Muscle layer of duodenum (tissue), 2 donors: ENCODE data around the gene S100G.
A peak's percentile ranks its signal among the peaks of the same experiment; 100 is the strongest.
"Not testable (repeated sequence)": the region's sequence is repeated elsewhere in the genome, so short reads cannot be mapped to it uniquely, and the experiment has no call there.

ENCODE experiments used
- H3K27ac ChIP-seq: one replicate; pipeline ENCODE4 v1.7.0; 2013; ENCODE audit warnings: mild to moderate bottlenecking, low read length
- H3K27me3 ChIP-seq: one replicate; pipeline ENCODE4 v1.7.0; 2013; ENCODE audit warnings: low read depth, mild to moderate bottlenecking, control low read depth, low read length
- H3K36me3 ChIP-seq, 2 donors: one replicate each; pipeline ENCODE4 v1.7.0; 2013; ENCODE audit warnings: low read length in 2 of 2, control low read depth in 1 of 2, mild to moderate bottlenecking in 1 of 2; ENCODE audit not compliant: insufficient read depth in 2 of 2, control insufficient read depth in 1 of 2
- H3K4me1 ChIP-seq, 2 donors: one replicate each; pipeline ENCODE4 v1.7.0; 2013; ENCODE audit warnings: low read length in 2 of 2, mild to moderate bottlenecking in 2 of 2, control low read depth in 1 of 2, moderate library complexity in 1 of 2; ENCODE audit not compliant: insufficient read depth in 2 of 2, control insufficient read depth in 1 of 2
- H3K4me3 ChIP-seq, 2 donors: one replicate each; pipeline ENCODE4 v1.7.0; 2013; ENCODE audit warnings: low read length in 2 of 2, low read depth in 1 of 2, mild to moderate bottlenecking in 1 of 2
- H3K9me3 ChIP-seq, 2 donors: one replicate each; pipeline ENCODE4 v1.7.0; 2013; ENCODE audit warnings: low read length in 2 of 2, control low read depth in 1 of 2, mild to moderate bottlenecking in 1 of 2; ENCODE audit not compliant: control insufficient read depth in 1 of 2
- donor health status: healthy.

Gene S100G, protein sequence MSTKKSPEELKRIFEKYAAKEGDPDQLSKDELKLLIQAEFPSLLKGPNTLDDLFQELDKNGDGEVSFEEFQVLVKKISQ

DNA sequence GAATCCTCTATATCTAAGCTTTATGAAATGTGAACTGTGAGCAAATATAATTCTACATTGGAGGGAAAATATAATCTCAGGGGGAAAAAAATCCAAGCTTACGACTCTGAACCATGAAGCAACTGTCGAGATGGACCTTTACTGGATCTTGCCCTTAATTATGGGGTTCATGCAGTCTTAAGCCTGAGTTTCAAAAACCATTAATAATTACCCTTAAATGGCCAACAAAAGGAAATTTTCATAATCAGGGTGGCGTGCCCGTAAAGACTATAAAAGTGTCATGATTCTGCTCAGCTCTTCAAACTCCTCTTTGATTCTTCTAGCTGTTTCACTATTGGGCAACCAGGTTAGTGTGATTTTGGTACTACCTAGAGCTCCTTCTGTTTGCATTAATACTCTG lies at the start of gene S100G:
Gene S100G (plus strand): TSS at position 301 of the 400 bp plus-strand sequence. CDS start 849 bp downstream, outside the sequence.
- H3K4me3 ChIP-seq = no peak within 1 kb of the TSS
- H3K4me1 ChIP-seq = no peaks in the 10 kb centered on the region
- H3K36me3 ChIP-seq = no peaks in the 10 kb centered on the region

DNA sequence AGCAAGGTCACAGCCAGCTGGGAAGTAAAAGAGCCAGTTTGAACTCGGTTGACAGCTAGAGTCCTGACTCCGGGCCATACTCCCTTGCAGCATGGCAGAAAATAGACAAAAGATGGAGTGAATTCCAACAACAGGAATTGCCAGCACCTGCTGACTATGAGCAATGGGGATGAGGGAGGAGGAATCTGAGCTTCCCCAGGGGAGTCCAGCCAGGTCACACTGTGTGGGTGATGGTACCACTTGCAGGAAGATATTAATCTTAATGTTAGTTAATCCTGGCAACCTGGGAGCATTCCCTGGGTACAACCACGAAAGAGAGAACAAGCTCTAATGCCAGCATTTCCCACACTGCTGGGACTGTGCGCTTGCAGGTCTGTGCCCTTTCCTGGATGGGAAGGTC lies 48.1 kb upstream of the S100G start:
- no peak overlapping the region for H3K4me3 ChIP-seq
- no peak overlapping the region for H3K27ac ChIP-seq
- H3K36me3 ChIP-seq = no peaks in the 10 kb centered on the region
- H3K27me3 ChIP-seq = no peaks in the 10 kb centered on the region
- no peaks in the 10 kb centered on the region for H3K4me1 ChIP-seq
- H3K9me3 ChIP-seq = no peaks in the 10 kb centered on the region

More for the DNA sequence above, at the start of gene S100G:
- Histone ChIP-seq H3K27me3 (no peaks in the 10 kb centered on the region), H3K27ac (no peak within 1 kb of the TSS), H3K9me3 (no peaks in the 10 kb centered on the region)

DNA sequence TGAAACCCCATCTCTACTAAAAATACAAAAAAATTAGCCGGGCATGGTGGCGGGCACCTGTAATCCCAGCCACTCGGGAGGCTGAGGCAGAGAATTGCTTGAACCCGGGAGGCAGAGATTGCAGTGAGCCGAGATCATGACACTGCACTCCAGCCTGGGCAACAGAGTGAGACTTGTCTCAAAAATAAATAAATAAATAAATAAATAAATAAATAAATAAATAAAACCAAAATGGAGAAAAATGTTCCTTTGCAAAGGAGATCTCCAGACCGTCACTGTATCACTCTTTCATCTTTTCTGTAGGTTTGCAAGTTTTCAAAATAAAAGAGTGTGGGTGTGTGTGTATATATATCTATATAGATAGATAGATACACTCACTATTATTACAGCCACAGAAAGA lies 46.7 kb upstream of the S100G start:
- H3K27me3 ChIP-seq, H3K36me3 ChIP-seq: not testable (repeated sequence)
- peak overlapping the region; percentile 23 for H3K27ac ChIP-seq

DNA sequence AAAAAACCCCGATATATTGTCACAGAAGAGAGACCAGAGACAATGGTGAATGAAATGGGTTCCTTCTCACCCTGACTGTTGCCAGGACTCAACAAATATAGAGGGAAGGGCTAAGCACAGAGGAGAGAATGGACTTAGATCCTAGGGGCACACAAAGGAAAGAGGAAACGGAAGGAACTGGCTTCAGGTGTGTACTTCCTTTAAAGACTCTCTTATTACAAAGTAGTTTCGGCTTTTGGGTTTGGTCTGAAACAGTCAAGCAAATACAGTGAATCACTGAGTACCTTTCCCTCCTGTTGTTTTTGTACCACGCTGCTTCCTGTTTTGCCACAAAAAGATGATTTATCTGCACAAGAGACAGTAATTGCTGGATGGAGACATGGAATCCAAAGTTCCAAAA lies 46.1 kb upstream of the S100G start:
- Histone ChIP-seq H3K27me3 (no peaks in the 10 kb centered on the region), H3K4me1 (no peaks in the 10 kb centered on the region), H3K4me3 (no peak overlapping the region), H3K9me3 (no peaks in the 10 kb centered on the region), H3K27ac (peak overlapping the region; percentile 36), H3K36me3 (peaks cover 0 to 4% of the 10 kb centered on the region in 2 donors)

More for the DNA sequence above, 46.7 kb upstream of the S100G start:
- not testable (repeated sequence) for H3K9me3 ChIP-seq, H3K4me1 ChIP-seq, H3K4me3 ChIP-seq

DNA sequence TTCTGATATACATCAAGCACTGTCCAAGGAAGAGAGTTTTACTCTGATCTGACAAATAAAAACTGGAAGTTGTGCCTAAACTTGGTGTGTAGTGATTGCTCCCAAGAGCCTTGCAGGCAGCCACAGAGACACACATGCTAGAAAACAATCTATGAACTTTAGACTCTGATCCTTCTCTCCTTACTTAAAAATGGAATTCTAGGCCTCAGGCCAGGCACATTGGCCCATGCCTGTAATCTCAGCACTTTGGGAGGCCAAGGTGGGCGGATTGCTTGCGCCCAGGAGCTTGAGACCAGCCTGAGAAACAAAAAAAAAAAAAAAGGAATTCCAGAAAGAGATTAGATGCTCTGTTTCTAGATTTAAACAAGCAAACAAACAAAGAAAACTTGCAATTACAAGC lies 45.6 kb upstream of the S100G start:
- Histone ChIP-seq H3K4me3 (no peak overlapping the region), H3K27me3 (no peaks in the 10 kb centered on the region), H3K36me3 (peaks cover 0 to 6% of the 10 kb centered on the region in 2 donors), H3K9me3 (no peaks in the 10 kb centered on the region), H3K27ac (peak overlapping the region; percentile 36), H3K4me1 (no peaks in the 10 kb centered on the region)

DNA sequence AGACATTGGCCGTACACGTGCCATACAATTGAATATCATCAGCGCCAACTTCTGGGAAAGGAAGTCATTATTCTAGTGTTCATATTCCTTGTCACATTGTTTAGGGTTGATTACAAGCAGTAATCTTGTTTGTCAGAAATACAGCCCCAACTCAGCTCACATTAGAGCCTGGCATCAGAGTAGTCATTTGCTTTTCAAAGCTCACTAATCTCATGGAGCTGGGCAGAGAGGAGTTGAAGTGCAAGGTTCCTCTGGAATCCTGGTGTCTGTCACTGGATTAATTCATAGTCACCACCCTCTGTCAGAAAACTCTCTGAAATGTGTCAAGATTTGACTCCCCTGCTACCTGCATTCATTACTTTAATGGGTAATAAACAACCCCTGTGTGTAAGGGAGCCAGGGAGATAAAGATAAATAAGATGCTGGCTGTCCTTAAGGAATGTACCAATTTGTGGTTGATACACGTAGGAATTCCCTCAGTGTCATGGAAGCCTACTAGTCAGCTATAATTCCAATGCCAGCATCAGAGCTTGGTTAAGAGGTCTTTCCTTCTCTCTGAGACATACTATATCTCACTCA lies 43.7 kb upstream of the S100G start:
- peaks cover 0 to 10% of the 10 kb centered on the region in 2 donors for H3K36me3 ChIP-seq

DNA sequence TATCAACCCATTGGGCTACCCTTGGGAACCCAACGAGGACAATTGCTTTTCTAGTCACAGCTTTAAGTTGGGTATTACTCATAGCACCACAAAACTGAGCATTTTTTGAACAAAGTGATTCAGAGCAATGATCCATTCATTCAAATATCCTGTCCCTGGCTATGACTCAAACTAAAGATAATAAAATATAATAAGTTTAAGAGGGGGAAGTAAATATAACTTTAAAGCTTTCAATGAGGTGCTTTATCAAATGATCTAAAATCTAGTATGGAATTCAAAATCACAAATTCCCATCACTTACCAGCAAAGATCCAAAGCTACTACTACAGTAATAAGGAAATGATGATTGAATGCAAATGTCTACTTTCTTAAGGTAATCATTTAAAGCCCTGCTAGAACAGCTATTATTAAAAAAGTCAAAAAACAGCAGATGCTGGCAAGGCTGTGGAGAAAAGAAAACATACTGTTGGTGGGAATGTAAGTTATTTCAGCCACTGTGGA lies 39.8 kb upstream of the S100G start:
- Histone ChIP-seq H3K36me3 (peaks cover 0 to 10% of the 10 kb centered on the region in 2 donors), H3K27ac (no peak overlapping the region), H3K4me3 (no peak overlapping the region)

More for the DNA sequence above, 43.7 kb upstream of the S100G start:
- Histone ChIP-seq H3K27ac (no peak overlapping the region), H3K27me3 (no peaks in the 10 kb centered on the region), H3K9me3 (no peaks in the 10 kb centered on the region), H3K4me1 (no peaks in the 10 kb centered on the region), H3K4me3 (no peak overlapping the region)

DNA sequence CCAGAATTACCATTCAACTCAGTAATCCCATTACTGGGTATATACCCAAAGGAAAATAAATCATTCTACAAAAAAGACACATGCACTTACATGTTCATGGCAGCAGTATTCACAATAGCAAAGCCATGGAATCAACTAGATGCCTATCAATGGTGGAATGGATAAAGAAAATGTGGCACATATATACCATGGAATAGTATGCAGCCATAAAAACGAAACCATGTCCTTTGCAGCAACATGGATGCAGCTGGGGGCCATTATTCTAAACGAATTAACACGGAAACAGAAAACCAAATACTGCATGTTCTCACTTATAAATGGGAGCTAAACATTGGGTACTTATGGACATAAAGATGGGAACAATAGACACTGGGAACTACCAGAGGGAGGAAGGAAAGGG lies 39.3 kb upstream of the S100G start:
- H3K36me3 ChIP-seq = peaks cover 0 to 10% of the 10 kb centered on the region in 2 donors
- not testable (repeated sequence) for H3K4me1 ChIP-seq, H3K9me3 ChIP-seq, H3K27me3 ChIP-seq, H3K27ac ChIP-seq, H3K4me3 ChIP-seq

More for the DNA sequence above, 39.8 kb upstream of the S100G start:
- Histone ChIP-seq H3K9me3 (no peaks in the 10 kb centered on the region), H3K4me1 (no peaks in the 10 kb centered on the region), H3K27me3 (no peaks in the 10 kb centered on the region)

DNA sequence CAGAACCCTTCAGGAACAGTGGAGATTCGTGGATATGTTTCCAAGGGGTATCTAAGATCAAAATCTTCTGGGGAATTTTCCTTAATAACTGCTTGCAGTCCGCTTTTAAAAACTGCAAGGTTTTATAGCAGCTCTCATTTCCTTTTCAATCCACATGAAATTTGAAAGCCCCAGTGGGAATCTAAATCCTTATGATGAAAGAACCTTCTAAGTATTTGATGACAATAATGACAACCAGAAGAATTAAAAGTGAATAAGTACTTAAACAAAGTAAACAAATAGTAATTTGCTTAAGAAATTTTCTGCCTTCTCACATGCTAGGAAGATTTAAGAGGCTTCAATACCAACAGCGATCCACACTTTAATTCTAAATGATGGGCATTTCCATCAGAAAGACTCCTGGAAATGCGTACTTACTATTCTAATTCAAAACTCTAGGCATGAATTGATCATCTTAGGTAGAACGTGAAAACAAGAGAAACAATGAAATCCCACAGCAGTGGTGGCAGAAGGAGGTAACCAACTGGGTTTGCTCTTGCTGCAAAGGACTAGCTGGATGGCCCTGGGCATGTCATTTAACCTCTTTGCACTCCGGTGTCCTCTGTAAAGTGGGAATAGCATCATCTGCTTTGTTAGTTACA lies 37.6 kb upstream of the S100G start:
- no peaks in the 10 kb centered on the region for H3K27me3 ChIP-seq
- no peak overlapping the region for H3K27ac ChIP-seq
- H3K4me3 ChIP-seq = no peak overlapping the region
- H3K9me3 ChIP-seq = no peaks in the 10 kb centered on the region
- H3K36me3 ChIP-seq = peaks cover 4 to 9% of the 10 kb centered on the region in 2 donors
- no peaks in the 10 kb centered on the region for H3K4me1 ChIP-seq

DNA sequence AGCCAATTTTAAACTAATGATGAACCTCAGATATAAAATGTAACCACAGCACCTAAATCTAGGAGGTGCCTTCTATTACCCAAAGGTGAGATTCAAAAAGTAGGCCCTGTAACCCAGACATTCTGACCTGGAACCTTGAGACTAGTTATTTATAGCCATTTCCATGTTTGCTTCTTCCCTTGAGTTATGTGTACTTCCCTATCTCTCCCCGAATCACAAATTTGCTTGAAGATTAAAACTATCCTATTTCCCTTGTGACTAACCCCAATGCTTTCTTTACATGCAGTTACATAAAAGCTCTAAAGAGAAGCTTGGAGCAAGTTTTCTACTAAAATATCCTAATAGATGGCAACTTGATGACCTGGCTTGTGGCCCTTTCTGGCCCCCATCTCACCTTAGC lies 32.6 kb upstream of the S100G start:
- Histone ChIP-seq H3K9me3 (no peaks in the 10 kb centered on the region), H3K4me1 (no peaks in the 10 kb centered on the region), H3K27me3 (no peaks in the 10 kb centered on the region), H3K4me3 (no peak overlapping the region), H3K36me3 (peaks cover 0 to 4% of the 10 kb centered on the region in 2 donors), H3K27ac (no peak overlapping the region)

DNA sequence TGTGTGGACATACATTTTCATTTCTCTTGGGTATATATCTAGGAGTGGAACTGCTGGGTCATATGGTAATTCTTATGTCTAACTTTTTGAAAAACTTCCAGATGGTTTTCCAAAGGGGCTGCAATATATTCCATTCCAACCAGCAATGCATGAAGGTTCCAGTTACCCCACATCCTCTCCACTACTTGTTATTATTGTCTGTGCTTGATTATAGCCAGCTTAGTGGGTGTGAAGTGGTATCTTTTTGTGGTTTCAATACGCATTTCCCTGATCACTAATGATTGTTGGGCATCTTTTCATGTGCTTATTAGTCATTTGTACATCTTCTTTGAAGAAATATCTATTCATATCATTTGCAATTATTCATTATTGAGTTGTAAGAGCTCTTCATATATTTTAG lies 31.5 kb upstream of the S100G start:
- Histone ChIP-seq H3K9me3 (no peaks in the 10 kb centered on the region), H3K27ac (no peak overlapping the region), H3K4me3 (no peak overlapping the region), H3K36me3 (peaks cover 0 to 4% of the 10 kb centered on the region in 2 donors), H3K27me3 (no peaks in the 10 kb centered on the region), H3K4me1 (no peaks in the 10 kb centered on the region)
